ENCODE measurements around the gene RUNX3.

GRCh38 chr1:24886241-24886640, 43.8 kb downstream of the RUNX3 start:
- TF ChIP-seq EGR1 (IDR thresholded peaks at IDR 0.05; ENCODE audit: low read depth in 2 of 2) (no peak), CTCF (IDR thresholded peaks at IDR 0.05; ENCODE audit: low read depth, low read length, missing input control) (no peak), RAD21 (IDR thresholded peaks at IDR 0.05) (no peak), SP1 (IDR thresholded peaks at IDR 0.05) (no peak), MAX (IDR thresholded peaks at IDR 0.05) (no peak), RXRA (IDR thresholded peaks at IDR 0.05) (no peak)
- TF ChIP-seq, protein P1, sequence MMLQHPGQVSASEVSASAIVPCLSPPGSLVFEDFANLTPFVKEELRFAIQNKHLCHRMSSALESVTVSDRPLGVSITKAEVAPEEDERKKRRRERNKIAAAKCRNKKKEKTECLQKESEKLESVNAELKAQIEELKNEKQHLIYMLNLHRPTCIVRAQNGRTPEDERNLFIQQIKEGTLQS (IDR thresholded peaks at IDR 0.05), result no peak
